SK-MEL-5 (cell line): ENCODE data around the gene ZBTB7C. TPM values are rescaled to one million over a fixed set of nuclear protein-coding genes. Genes with fewer than 3 reads are reported as not detected.

Experiments
- small RNA-seq, 2 experiments: library from RNA; depleted of rRNA; stranded (forward); fragments of <200 nt; gene quantifications; one replicate each; pipeline ENCODE3, GENCODE V24; 2014
- total RNA-seq: library from RNA; depleted of rRNA; stranded (reverse); fragments of >200 nt; shearing (Covaris generic); gene quantifications from 2 replicates; pipeline ENCODE4 v1.2.3, GENCODE V29; 2014; rRNA removed

The ZBTB7C gene
- total RNA-seq, 1 experiment from 2014 or later: not detected

Small RNAs within 50 kb of the gene (small RNA-seq; reads per million reads assigned to genes)
- gene RNU6-708P: 0 to 0.05 reads per million in 2 experiments

Other genes starting within 250 kb of the ZBTB7C start
- 3.7 and 6.2 TPM in 2 replicates for gene CTIF, start 129.6 kb upstream of the ZBTB7C start, total RNA-seq